HepG2 (cell line): Measurements from ENCODE around the gene KLF11. TPM values are rescaled to one million over a fixed set of nuclear protein-coding genes. Genes with fewer than 3 reads are reported as not detected.

ENCODE experiments used
- FOXJ3 ChIP-seq: sonication (generic); formaldehyde crosslinking; IDR thresholded peaks from 2 replicates; pipeline ENCODE4 v1.4.0; 2020; ENCODE audit warnings: missing genetic modification reagents, mild to moderate bottlenecking, borderline replicate concordance
- GTF2F1 ChIP-seq: fragments of 150-350 bp; IDR thresholded peaks from 2 replicates; pipeline ENCODE4 v1.6.1; 2014; ENCODE audit warnings: low read length
- NR2F2 ChIP-seq: IDR thresholded peaks from 2 replicates; pipeline ENCODE4 v1.6.1; 2012; ENCODE audit warnings: low read depth, inconsistent platforms, borderline replicate concordance
- RXRA ChIP-seq: sonication (generic); formaldehyde crosslinking; IDR thresholded peaks from 2 replicates; pipeline ENCODE4 v1.5.1; 2020; ENCODE audit warnings: missing genetic modification reagents
- SAFB2 ChIP-seq: sonication (generic); formaldehyde crosslinking; IDR thresholded peaks from 2 replicates; pipeline ENCODE4 v1.5.1; 2020; ENCODE audit warnings: missing genetic modification reagents, low read depth, mild to moderate bottlenecking, borderline replicate concordance
- SAP130 ChIP-seq: IDR thresholded peaks from 2 replicates; pipeline ENCODE4 v1.6.1; 2016; ENCODE audit warnings: low read depth
- SCMH1 ChIP-seq: sonication (generic); formaldehyde crosslinking; IDR thresholded peaks from 2 replicates; pipeline ENCODE4 v1.9.0; 2021; ENCODE audit warnings: missing genetic modification reagents, mild to moderate bottlenecking, borderline replicate concordance
- SPEN ChIP-seq: sonication (generic); formaldehyde crosslinking; IDR thresholded peaks from 2 replicates; pipeline ENCODE4 v1.5.1; 2020; ENCODE audit warnings: low read depth, mild to moderate bottlenecking, missing genetic modification reagents
- STAT5B ChIP-seq: sonication (generic); formaldehyde crosslinking; IDR thresholded peaks from 2 replicates; pipeline ENCODE4 v1.4.0; 2020; ENCODE audit warnings: missing genetic modification reagents
- ZFY ChIP-seq: sonication (generic); formaldehyde crosslinking; IDR thresholded peaks from 2 replicates; pipeline ENCODE4 v1.4.0; 2020; ENCODE audit warnings: missing genetic modification reagents
- ZKSCAN5 ChIP-seq: sonication (generic); formaldehyde crosslinking; IDR thresholded peaks from 2 replicates; pipeline ENCODE4 v1.5.1; 2020; ENCODE audit warnings: mild to moderate bottlenecking, missing genetic modification reagents
- ZNF564 ChIP-seq: sonication (generic); formaldehyde crosslinking; IDR thresholded peaks from 2 replicates; pipeline ENCODE4 v1.8.1; 2023; ENCODE audit warnings: mild to moderate bottlenecking, missing genetic modification reagents
- ZNF569 ChIP-seq: sonication (generic); formaldehyde crosslinking; IDR thresholded peaks from 2 replicates; pipeline ENCODE4 v1.5.0; 2020; ENCODE audit warnings: mild to moderate bottlenecking, missing genetic modification reagents, moderate library complexity, borderline replicate concordance
- ZNF660 ChIP-seq: sonication (generic); formaldehyde crosslinking; IDR thresholded peaks from 2 replicates; pipeline ENCODE4 v1.5.1; 2020; ENCODE audit warnings: mild to moderate bottlenecking, low read depth, missing genetic modification reagents, borderline replicate concordance
- polyA plus RNA-seq, 8 experiments: library from polyadenylated mRNA; depleted of rRNA in 3 of 8; stranded (reverse) in 7 of 8; unstranded in 1 of 8; fragments of >200 nt; fragmentation: Illumina TruSeq in 4 of 8; extraction: Trizol in 4 of 8; gene quantifications; 2 replicates each; pipeline versions ENCODE4 v1.2.1 to v1.2.3, GENCODE V29; 2011 to 2016; ENCODE audit warnings: low read depth in 4 of 8, missing spikeins in 1 of 8, mixed read lengths in 1 of 8; ENCODE audit not compliant: insufficient read depth in 1 of 8
- total RNA-seq, 5 experiments: library from RNA; depleted of rRNA; stranded (reverse); fragments of >200 nt; fragmentation: Illumina TruSeq; extraction: Trizol; gene quantifications; 2 replicates each; pipeline ENCODE4 v1.2.3, GENCODE V29; 2016; ENCODE audit warnings: low read depth in 1 of 5
- TF ChIP-seq, protein P1 (sequence below): sonication (generic); formaldehyde crosslinking; IDR thresholded peaks from 2 replicates; pipeline ENCODE4 v1.4.0; 2020; ENCODE audit warnings: low read depth, missing genetic modification reagents
- TF ChIP-seq, protein P2 (sequence below): sonication (generic); formaldehyde crosslinking; IDR thresholded peaks from 2 replicates; pipeline ENCODE4 v1.4.0; 2020; ENCODE audit warnings: missing genetic modification reagents
- TF ChIP-seq, protein P3 (sequence below): IDR thresholded peaks from 2 replicates; pipeline ENCODE4 v1.6.1; 2016; ENCODE audit warnings: low read depth
- TF ChIP-seq, protein P4 (sequence below): IDR thresholded peaks from 2 replicates; pipeline ENCODE4 v1.6.1; 2018; ENCODE audit warnings: missing genetic modification reagents, mild to moderate bottlenecking, missing compliant biosample characterization

KLF11 gene
- total and polyA plus RNA-seq, 2 of the 13 experiments (the other 11 are each of a cell fraction or from before 2014, with no cell fraction given) = 2.5 to 11.8 TPM

DNA sequence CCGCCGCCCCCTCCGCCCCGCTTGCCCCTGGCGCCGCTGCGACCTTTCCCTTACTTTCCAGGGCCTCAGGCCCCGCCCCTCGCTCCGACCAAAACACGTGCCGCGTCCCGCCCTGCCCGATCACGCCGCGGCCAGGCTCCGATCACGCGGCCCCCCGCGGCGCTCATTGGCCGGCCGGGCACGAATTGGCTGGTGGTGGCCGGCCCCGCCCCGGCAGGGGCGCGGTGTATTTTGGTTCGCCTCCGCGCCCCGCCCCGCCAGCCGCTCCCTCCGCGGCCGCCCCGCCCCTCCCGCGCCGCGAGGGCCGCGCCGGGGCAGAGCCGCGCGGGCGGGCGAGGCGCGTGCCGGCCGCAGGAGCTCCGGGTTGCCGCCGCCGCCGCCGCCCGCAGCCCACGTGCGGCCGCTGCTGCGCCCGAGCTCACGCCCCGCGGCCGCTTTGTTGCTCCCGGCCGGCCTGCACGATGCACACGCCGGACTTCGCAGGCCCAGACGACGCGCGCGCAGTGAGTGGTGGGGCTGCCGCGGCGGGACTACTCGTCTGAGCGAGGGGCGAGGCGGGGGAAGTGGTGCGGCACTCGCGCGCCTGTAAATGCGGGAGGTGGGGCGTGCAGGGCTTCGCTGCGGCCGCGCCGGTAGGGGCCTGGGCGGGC lies at the start of gene KLF11 (continued):
- TF ChIP-seq, protein P1, sequence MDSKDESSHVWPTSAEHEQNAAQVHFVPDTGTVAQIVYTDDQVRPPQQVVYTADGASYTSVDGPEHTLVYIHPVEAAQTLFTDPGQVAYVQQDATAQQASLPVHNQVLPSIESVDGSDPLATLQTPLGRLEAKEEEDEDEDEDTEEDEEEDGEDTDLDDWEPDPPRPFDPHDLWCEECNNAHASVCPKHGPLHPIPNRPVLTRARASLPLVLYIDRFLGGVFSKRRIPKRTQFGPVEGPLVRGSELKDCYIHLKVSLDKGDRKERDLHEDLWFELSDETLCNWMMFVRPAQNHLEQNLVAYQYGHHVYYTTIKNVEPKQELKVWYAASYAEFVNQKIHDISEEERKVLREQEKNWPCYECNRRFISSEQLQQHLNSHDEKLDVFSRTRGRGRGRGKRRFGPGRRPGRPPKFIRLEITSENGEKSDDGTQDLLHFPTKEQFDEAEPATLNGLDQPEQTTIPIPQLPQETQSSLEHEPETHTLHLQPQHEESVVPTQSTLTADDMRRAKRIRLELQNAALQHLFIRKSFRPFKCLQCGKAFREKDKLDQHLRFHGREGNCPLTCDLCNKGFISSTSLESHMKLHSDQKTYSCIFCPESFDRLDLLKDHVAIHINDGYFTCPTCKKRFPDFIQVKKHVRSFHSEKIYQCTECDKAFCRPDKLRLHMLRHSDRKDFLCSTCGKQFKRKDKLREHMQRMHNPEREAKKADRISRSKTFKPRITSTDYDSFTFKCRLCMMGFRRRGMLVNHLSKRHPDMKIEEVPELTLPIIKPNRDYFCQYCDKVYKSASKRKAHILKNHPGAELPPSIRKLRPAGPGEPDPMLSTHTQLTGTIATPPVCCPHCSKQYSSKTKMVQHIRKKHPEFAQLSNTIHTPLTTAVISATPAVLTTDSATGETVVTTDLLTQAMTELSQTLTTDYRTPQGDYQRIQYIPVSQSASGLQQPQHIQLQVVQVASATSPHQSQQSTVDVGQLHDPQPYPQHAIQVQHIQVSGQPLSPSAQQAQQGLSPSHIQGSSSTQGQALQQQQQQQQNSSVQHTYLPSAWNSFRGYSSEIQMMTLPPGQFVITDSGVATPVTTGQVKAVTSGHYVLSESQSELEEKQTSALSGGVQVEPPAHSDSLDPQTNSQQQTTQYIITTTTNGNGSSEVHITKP (CRISPR knock-in tag) = no peak
- no peak for TF ChIP-seq ZNF660 (CRISPR knock-in tag)
- TF ChIP-seq, protein P2, sequence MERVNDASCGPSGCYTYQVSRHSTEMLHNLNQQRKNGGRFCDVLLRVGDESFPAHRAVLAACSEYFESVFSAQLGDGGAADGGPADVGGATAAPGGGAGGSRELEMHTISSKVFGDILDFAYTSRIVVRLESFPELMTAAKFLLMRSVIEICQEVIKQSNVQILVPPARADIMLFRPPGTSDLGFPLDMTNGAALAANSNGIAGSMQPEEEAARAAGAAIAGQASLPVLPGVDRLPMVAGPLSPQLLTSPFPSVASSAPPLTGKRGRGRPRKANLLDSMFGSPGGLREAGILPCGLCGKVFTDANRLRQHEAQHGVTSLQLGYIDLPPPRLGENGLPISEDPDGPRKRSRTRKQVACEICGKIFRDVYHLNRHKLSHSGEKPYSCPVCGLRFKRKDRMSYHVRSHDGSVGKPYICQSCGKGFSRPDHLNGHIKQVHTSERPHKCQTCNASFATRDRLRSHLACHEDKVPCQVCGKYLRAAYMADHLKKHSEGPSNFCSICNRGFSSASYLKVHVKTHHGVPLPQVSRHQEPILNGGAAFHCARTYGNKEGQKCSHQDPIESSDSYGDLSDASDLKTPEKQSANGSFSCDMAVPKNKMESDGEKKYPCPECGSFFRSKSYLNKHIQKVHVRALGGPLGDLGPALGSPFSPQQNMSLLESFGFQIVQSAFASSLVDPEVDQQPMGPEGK (CRISPR knock-in tag) = peak; percentile 65
- TF ChIP-seq ZNF569 (CRISPR knock-in tag) = no peak
- TF ChIP-seq RXRA (CRISPR knock-in tag) = peak; percentile 92
- no peak for TF ChIP-seq ZKSCAN5 (CRISPR knock-in tag)
- 0 out of 2 replicates have a peak, but pooled peaks have one; percentile 44 for TF ChIP-seq SAFB2
- no peak for TF ChIP-seq GTF2F1
- peak; percentile 76 for TF ChIP-seq ZFY (CRISPR knock-in tag)
- TF ChIP-seq, protein P3, sequence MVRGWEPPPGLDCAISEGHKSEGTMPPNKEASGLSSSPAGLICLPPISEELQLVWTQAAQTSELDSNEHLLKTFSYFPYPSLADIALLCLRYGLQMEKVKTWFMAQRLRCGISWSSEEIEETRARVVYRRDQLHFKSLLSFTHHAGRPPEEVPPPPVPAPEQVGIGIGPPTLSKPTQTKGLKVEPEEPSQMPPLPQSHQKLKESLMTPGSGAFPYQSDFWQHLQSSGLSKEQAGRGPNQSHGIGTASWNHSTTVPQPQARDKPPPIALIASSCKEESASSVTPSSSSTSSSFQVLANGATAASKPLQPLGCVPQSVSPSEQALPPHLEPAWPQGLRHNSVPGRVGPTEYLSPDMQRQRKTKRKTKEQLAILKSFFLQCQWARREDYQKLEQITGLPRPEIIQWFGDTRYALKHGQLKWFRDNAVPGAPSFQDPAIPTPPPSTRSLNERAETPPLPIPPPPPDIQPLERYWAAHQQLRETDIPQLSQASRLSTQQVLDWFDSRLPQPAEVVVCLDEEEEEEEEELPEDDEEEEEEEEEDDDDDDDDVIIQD = peak; percentile 66
- TF ChIP-seq SAP130 = peak; percentile 50
- TF ChIP-seq, protein P4, sequence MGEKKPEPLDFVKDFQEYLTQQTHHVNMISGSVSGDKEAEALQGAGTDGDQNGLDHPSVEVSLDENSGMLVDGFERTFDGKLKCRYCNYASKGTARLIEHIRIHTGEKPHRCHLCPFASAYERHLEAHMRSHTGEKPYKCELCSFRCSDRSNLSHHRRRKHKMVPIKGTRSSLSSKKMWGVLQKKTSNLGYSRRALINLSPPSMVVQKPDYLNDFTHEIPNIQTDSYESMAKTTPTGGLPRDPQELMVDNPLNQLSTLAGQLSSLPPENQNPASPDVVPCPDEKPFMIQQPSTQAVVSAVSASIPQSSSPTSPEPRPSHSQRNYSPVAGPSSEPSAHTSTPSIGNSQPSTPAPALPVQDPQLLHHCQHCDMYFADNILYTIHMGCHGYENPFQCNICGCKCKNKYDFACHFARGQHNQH (CRISPR knock-in tag) = peak; percentile 66; the same call in 1 of the 2 replicates
- TF ChIP-seq FOXJ3 = no peak
- TF ChIP-seq SPEN (CRISPR knock-in tag) = peak; percentile 87
- TF ChIP-seq STAT5B = peak; percentile 75; the same call in 1 of the 2 replicates
- TF ChIP-seq NR2F2 = no peak
- no peak for TF ChIP-seq SCMH1 (CRISPR knock-in tag)
- peak; percentile 90 for TF ChIP-seq ZNF564
